Heart left ventricle (tissue), 16 donors: ENCODE data around the gene MRPL40. TPM values are rescaled to one million over a fixed set of nuclear protein-coding genes. Genes with fewer than 3 reads are reported as not detected.
A peak's percentile ranks its signal among the peaks of the same experiment; 100 is the strongest.

Experiments used
- ATAC-seq, 4 donors: fragments of 200-7000 bp; cut with Tn5 transposase; one replicate each; pipeline ENCODE4 v1.9.1; 2020 to 2022; ENCODE audit warnings: moderate library complexity in 4 of 4, mild to moderate bottlenecking in 3 of 4, moderate number of reproducible peaks in 1 of 4
- DNase-seq, 5 donors: peaks; one replicate each; pipeline ENCODE4 v3.0.0-alpha.2; 2020
- H3K27ac ChIP-seq, 12 donors: fragments of 200-600 bp; sonication (generic) in 4 of 12; one replicate each; pipeline versions ENCODE4 v1.5.0 to v1.8.0; 2016 to 2022; ENCODE audit warnings: mild to moderate bottlenecking in 2 of 12
- H3K27me3 ChIP-seq, 9 donors: fragments of 200-600 bp; sonication (generic) in 2 of 9; one replicate each; pipeline versions ENCODE4 v1.5.1 to v1.8.0; 2016 to 2022; ENCODE audit warnings: mild to moderate bottlenecking in 3 of 9
- H3K36me3 ChIP-seq, 9 donors: fragments of 200-600 bp; sonication (generic) in 2 of 9; one replicate each; pipeline versions ENCODE4 v1.5.0 to v1.8.0; 2018 to 2022; ENCODE audit warnings: mild to moderate bottlenecking in 2 of 9
- H3K4me1 ChIP-seq, 12 donors: fragments of 200-600 bp; sonication (generic) in 4 of 12; one replicate each; pipeline versions ENCODE4 v1.5.0 to v1.8.0; 2016 to 2022; ENCODE audit warnings: mild to moderate bottlenecking in 3 of 12
- H3K4me3 ChIP-seq, 12 donors: fragments of 200-600 bp; sonication (generic) in 4 of 12; one replicate each; pipeline versions ENCODE4 v1.5.0 to v1.8.0; 2017 to 2022; ENCODE audit warnings: mild to moderate bottlenecking in 9 of 12, moderate library complexity in 4 of 12
- H3K9me3 ChIP-seq, 12 donors: fragments of 200-600 bp; sonication (generic) in 4 of 12; one replicate each; pipeline versions ENCODE4 v1.5.0 to v1.8.0; 2016 to 2022; ENCODE audit warnings: mild to moderate bottlenecking in 1 of 12
- CTCF ChIP-seq, 12 donors: fragments of 200-600 bp; sonication (generic) in 4 of 12; IDR thresholded peaks; one replicate each; pipeline versions ENCODE4 v1.5.0 to v1.8.0; 2018 to 2022; ENCODE audit warnings: antibody characterized with exemption in 12 of 12, mild to moderate bottlenecking in 5 of 12
- POLR2A ChIP-seq, 2 donors: fragments of 450-650 bp; IDR thresholded peaks; one replicate each; pipeline ENCODE4 v1.6.1; 2017; ENCODE audit warnings: antibody characterized with exemption in 2 of 2, mild to moderate bottlenecking in 2 of 2, moderate library complexity in 2 of 2
- WGBS, 4 donors: extraction: QIAGEN DNeasy Blood & Tissue Kit in 2 of 4; methylation state at CpG; one replicate each; pipeline versions ENCODE4 v1.1.5 to v1.1.7; 2013 to 2018; 5-methylcytosine and 5-hydroxymethylcytosine counted together
- intact Hi-C, 10 donors: fragments of 100-400 bp; cut with DNase I; formaldehyde crosslinking; loops; one replicate each; pipeline versions ENCODE4 v1.11.1 to v1.14.2; 2022
- polyA plus RNA-seq, 2 donors: library from polyadenylated mRNA; stranded (reverse); fragments of 200-250 nt; gene quantifications; one replicate each; pipeline ENCODE4 v1.2.3, GENCODE V29; 2013
- total RNA-seq, 9 donors: library from RNA; depleted of rRNA in 2 of 9; stranded (reverse); fragments of >200 nt in 2 of 9; fragmentation: NEBNext Ultra II Directional in 3 of 9; extraction: Animal tissue kit (Norgen Biotek cat#: 25700) in 3 of 9; gene quantifications; one replicate each; pipeline versions ENCODE4 v1.1.0 to v1.2.4, GENCODE V29; 2016 to 2023
- donor health status: ischemic (EF 13 %, LVEDD 7.1; RV severe dilation, severe dysfunction).
- donor health status: healthy with polysubstance abuse.
- donor health status: DM: no; HTN: yes; CAD: no.
- donor health status: DM: no; HTN: no; CAD: no.
- donor health status: ischemic (EF 25% LVEDD 6.9; RV normal size, moderate dysfunction).
- donor health status: ischemic (EF 25% LVEDD 5.7; RV mildly dilated, moderate dysfunction).
- donor health status: healthy.
- donor health status: DM: yes; HTN: yes; CAD: no.
- donor health status: ischemic (EF 35%, LVEDD 5.7; RV mildly dilated, moderate dysfunction).
- donor health status: nonischemic (EF 11% LVEDD 7.7; RV severe dilation, severe dysfunction).
- donor health status: DM: yes; HTN: yes; CAD: no.
- donor health status: PGD.
- donor health status: ischemic (EF 29% LVEDD 5.4; RV normal size, mild dysfunction).
- donor health status: nonischemic (EF 23%, LVEDD 6.1; RV moderate dilation, normal function).

Gene MRPL40
- total and polyA plus RNA-seq, 11 donors: 39.9 to 119 (median 54.2) TPM

GRCh38 chr22:19396934-19397733, 35.2 kb upstream of the MRPL40 start:
- DNase-seq (peak in 1 of 5 donors; percentile 65), ATAC-seq (peak in 3 of 4 donors; percentile 52 to 93 (median 91))
- TF ChIP-seq POLR2A (IDR thresholded peaks at IDR 0.05): no peak
- no peak for TF ChIP-seq CTCF (IDR thresholded peaks at IDR 0.05)
- intact Hi-C loops: loop anchor here in 1 of 10 donors (10.0 kb wide), 1 partner anchor 212 kb away; no protein-coding TSS in a partner anchor
- Histone ChIP-seq H3K4me1 (peaks cover 0 to 5% (median 0%) of the 10 kb centered on the region in 12 donors), H3K27ac (peak overlapping the region in 1 of 12 donors; percentile 42), H3K27me3 (no peaks in the 10 kb centered on the region), H3K36me3 (peaks cover 0 to 99% (median 92%) of the 10 kb centered on the region in 9 donors), H3K9me3 (no peaks in the 10 kb centered on the region), H3K4me3 (no peak overlapping the region)
- 65 to 78% (median 68%) methylated on average over 6 of the region's 6 CpGs for WGBS, 4 donors

- Histone ChIP-seq H3K9me3 (no peaks in the 10 kb centered on the region), H3K4me1 (peaks cover 0 to 5% (median 0%) of the 10 kb centered on the region in 12 donors), H3K4me3 (no peak overlapping the region), H3K36me3 (peaks cover 0 to 97% (median 92%) of the 10 kb centered on the region in 9 donors), H3K27ac (peak overlapping the region in 1 of 12 donors; percentile 42), H3K27me3 (no peaks in the 10 kb centered on the region)
- no peak for TF ChIP-seq CTCF (IDR thresholded peaks at IDR 0.05)
- TF ChIP-seq POLR2A (IDR thresholded peaks at IDR 0.05): no peak
- DNase-seq (no peak), ATAC-seq (peak in 1 of 4 donors; percentile 32)
- intact Hi-C loops: loop anchor here in 1 of 10 donors (10.0 kb wide), 1 partner anchor 213 kb away; no protein-coding TSS in a partner anchor
- WGBS, 4 donors: 66 to 83% (median 75%) methylated on average over 3 of the region's 3 CpGs
Observed at GRCh38 chr22:19397734-19398104, 34.6 kb upstream of the MRPL40 start.

- DNase-seq: no peak
- peaks cover 0 to 5% (median 0%) of the 10 kb centered on the region in 12 donors for H3K4me1 ChIP-seq
- TF ChIP-seq CTCF (IDR thresholded peaks at IDR 0.05): no peak
- TF ChIP-seq POLR2A (IDR thresholded peaks at IDR 0.05): no peak
- no peaks in the 10 kb centered on the region for H3K9me3 ChIP-seq
- intact Hi-C loops: loop anchor here in 1 of 10 donors (10.0 kb wide), 1 partner anchor 213 kb away; no protein-coding TSS in a partner anchor
- H3K27ac ChIP-seq: no peak overlapping the region
- no peak overlapping the region for H3K4me3 ChIP-seq
- H3K36me3 ChIP-seq: peaks cover 0 to 95% (median 87%) of the 10 kb centered on the region in 9 donors
- ATAC-seq: peak in 2 of 4 donors; percentile 24 to 31
- WGBS, 4 donors: 70 to 75% (median 74%) methylated on average over 6 of the region's 6 CpGs
- H3K27me3 ChIP-seq: no peaks in the 10 kb centered on the region
Observed at GRCh38 chr22:19398206-19398605, 34.1 kb upstream of the MRPL40 start.

GRCh38 chr22:19398652-19399051, 33.7 kb upstream of the MRPL40 start:
- Histone ChIP-seq H3K27ac (no peak overlapping the region), H3K4me3 (no peak overlapping the region), H3K27me3 (no peaks in the 10 kb centered on the region), H3K36me3 (peaks cover 0 to 91% (median 82%) of the 10 kb centered on the region in 9 donors), H3K4me1 (peaks cover 0 to 5% (median 0%) of the 10 kb centered on the region in 12 donors), H3K9me3 (no peaks in the 10 kb centered on the region)
- DNase-seq (no peak), ATAC-seq (no peak)
- TF ChIP-seq CTCF (IDR thresholded peaks at IDR 0.05) (no peak), POLR2A (IDR thresholded peaks at IDR 0.05) (no peak)
- WGBS, 4 donors: 83 to 87% (median 86%) methylated on average over 2 of the region's 2 CpGs
- intact Hi-C loops: loop anchor here in 1 of 10 donors (10.0 kb wide), 1 partner anchor 214 kb away; no protein-coding TSS in a partner anchor
